GM19193 (cell line): ENCODE results near the gene EPHA5.

Experiments used
- POLR2A ChIP-seq: IDR thresholded peaks from 4 replicates; pipeline ENCODE4 v1.6.1; 2011; ENCODE audit not compliant: insufficient read depth, insufficient read length; ENCODE audit errors: extremely low read depth

The EPHA5 gene

DNA sequence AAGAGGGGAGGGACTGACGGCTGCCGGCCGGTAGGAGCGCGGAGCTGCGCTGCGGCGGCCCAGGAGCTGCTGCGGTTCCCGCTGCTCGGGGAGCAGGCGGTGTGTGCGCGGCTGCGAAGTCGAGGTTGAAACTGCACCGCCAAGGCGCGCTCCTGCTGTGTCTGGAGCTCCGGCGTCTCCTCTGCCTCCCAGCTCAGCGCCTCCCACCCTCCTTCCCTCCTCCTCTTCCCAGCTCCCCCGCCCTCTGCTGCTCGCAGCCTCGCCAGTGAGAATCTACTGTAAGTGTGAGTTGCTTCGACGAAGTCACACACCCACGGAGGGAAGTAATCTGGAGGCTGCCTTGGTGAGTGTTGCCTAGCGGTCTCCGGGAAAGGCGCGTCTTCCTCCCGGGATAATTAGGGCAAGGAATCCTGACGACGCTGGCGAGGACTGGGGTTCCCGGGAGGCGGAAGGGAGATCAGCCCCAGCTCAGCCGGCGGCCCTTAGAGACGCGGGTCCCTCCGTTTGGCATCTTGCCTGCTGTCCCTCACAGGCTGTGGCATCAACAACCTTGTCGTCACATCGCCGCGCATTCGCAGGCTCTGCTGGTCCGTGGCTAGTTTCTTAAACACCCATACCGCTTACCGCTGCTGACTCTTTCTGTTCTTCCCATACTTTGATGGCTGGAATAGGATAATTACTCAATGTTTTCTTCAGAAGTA, at the start of gene EPHA5:
Gene EPHA5 (minus strand): TSS at position 159 of the 701 bp plus-strand sequence. CDS start 747 bp downstream, outside the sequence.
- TF ChIP-seq POLR2A, result no peak

DNA sequence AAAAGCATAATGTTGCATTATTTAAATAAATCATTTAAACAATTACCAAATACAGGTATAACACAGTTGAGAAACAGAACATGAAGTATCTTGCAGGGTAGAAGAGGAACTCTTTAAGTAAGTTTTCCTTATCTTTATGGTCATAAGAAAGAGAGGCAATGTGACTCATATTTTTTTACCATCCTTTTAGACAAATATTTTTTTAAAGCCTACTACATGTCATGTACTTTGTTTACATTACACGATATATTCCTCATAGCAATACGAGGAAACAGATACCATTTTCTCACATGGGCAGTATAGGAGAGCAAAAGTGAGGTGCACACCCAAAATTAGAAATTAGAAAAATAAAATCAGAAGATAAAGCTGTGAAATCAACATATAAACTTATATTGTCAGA, 49.3 kb upstream of the EPHA5 start:
- no peak for TF ChIP-seq POLR2A

DNA sequence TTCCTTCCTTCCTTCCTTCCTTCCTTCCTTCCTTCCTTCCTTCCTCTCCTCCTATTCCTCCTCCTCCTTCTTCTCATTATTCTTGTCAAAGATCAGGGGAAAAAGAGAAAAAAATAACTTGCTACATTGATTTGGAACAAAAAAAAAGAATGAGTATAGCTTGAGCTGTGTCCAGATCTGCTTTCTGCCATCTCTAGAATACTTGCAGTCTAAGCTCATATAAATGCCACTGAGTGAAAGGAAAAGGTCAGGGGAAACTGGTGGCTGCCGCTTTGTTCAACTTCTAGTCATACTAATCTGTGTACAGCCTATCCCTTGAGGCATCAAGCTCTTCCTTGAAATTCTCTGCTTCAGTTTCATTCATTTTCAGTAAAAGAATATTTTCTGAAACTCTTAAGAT, 28.3 kb upstream of the EPHA5 start:
- no peak for TF ChIP-seq POLR2A

DNA sequence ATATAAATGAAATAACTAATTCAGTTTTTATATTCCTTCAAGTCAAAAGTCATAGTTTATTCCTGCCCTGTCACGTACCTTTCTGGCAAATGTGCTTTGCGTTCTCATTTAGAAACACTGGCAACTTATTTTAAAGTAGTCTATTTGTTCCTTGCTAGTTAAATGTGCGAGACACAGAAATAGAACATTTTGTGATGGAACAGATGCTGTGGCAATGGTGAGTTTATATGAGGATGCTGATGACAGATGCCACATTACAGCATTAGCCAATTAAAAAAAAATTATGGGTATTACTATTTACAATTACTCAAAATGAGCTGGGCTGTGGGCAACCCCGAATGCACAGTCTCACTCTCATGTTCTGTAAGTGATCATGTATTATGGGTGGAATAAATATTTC, 26.1 kb upstream of the EPHA5 start:
- no peak for TF ChIP-seq POLR2A

DNA sequence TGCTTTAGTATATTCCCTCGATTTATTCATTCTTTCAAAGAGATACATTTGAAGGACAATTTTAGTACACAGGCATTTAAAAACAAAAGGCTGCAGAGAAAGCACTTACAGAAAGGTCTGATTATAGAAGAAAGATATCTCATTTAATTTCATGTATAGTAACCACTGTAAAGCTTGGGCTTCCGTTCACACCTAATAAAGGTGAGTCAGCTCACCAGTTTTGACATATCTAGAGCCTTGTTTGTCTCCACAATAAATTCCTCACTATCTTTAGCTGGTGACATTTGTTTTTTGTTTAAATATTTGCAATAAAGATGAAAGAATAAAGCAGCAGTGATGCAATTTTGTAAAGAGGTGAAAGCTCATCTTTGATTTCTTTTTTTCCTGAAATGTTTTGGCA, 1.1 kb upstream of the EPHA5 start:
- TF ChIP-seq POLR2A, result no peak

DNA sequence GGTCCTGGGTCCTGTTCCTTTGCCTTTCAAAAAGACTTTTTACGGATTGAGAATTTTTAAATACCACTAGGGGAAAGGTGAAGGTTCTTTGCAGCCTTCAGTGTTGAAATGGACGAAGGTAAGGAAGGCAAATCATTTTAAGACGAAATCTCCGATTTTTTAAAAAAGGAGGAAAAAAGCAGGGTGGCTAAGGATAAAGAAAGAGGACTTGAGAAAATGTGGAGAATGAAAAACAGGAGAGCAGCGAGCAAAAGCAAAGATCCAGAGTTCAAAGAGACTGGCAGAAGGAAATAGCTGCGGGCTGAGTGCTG, 314 bp downstream of the EPHA5 start:
- no peak for TF ChIP-seq POLR2A

DNA sequence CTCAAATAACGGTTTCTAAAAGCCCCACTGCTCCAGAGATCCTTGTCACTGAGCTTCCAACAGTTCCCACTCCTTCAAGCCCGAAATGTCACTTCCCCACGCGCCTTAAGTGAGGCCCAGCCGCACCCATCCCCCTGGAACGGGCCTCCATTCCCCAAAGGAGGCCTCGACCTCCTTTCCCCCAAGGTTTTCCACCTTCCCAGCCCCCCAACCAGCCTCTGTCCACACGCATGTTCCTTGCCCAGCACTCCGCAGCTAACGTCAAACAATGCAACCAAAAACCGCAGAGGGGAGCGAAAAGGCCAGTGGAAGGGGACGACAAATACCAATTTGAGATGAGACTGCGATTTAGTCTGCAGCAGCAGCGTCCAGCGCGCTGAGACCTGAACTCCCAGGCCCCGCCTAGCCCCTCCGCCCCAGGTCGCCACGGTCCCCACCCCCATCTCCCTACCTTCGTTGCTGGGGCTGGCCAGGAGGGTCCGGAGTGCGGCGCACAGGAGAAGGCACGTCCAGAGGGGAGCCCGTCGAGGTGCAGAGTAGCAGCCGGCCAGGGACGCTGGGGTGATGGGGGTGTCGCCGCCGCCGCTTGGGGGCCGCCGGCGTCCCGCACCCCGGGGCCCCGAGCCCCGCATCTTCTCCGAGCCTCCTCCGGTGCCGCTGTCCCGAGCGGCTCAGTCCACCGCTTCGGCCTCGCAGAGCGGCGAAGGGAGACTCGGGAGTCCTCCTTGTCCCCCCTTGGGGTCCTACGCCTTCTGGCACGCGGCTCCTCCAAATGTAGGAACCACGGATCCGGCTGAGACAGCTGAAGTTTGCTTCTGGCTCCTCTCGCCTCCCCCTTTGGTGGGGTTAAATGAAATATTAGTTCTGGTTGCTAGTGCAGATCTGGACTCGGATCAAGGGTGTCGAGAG, 924 bp downstream of the EPHA5 start:
- no peak for TF ChIP-seq POLR2A

DNA sequence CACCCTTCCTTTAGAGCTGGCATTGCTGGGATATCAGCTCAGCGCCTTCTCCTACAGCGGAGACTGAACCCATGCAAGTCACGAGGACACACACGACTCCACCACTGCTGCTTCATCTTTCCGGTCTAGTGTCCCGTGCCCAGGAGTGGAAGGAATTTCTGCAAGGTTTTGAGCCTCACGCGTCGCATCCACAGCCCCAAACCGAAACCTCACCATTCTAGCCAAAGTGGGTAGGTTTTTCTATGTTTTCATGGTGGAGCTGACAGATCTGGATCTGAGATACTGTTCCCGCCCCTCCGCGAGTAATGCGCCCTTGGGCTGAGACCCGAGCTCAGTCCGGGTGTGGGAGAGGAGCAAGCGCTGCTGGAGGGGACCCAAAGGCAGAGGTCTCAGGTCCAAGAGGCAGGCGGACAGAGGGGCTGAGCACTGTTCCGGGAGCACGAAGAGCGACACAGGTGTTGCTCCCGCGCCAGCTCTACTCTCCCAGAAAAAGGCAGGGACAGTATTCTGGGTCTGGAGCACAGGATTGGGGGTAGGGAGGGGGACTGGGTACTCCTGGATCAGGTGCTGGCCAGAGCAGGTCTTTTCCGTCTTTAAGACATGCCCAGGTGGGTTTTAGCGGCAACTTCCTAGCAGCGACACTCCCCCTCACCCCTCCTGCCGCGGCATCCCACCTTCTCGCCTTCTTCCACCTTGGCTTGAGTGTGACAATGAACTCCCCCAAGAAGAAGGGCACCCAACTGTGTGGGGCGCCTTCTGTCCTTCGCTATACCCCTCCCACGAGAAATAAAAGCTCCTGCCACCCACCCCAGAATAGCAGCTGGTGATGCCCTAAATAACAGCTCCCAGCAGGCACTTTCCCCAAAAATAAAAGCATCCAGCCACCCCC, 1.8 kb downstream of the EPHA5 start:
- no peak for TF ChIP-seq POLR2A

DNA sequence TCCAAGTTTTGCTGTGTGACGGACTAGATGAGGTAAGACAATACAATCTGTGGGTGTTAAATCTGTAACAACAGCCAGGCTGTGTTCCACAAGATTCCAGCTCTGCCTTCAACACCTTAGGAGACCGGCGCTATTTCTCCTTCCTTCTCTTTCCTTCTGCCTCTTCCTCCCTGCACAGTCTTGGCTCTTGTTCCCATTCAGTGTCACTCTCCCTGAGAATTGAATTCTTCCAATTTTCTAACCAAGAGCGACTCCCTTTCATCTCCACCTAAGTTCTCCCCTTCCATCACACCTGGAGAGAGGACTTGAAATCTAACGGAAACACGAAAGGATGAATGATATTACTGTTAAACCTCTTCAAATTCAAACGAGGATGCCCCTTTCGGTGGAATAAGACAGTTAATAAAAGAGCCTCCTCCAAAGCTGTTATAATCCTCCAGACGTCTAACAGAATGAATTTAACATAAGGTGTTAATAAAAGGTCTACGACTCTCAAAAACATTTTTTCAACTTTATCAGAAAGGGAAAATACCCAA, 2.7 kb downstream of the EPHA5 start:
- no peak for TF ChIP-seq POLR2A

DNA sequence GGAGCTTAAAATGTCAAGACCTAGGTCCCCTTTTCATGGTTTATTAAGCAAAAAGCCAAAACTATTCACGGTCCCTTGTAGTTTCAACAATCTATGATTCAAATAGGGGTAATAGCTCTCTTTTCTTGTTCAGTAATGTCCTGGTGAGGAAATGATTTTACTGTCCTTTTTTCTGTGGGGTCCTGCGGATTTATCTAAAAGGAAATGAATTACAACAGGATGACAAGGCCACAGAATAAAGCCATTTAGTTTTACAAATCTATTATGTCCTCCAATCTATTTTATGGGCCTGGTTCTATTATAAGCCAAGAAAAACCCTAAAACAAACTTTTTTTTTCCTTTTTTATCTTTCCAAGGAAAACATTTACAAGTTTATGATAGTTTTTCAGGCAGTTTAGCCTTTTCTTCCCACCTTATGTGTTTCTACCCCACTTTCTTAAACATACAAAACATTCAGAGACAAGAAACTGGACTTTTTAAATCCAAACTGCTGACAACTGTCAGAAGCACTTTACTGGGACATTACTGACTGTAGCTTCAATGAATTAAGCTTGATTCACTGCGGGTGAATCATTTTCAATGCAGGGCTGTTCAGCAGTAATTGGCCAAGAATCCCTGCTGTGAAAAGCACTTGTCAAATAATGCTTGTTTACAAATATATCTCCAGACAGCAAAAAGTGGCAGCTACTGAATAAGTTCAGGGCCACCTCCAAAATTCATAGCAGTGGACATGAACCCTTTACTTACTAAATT, 4.3 kb downstream of the EPHA5 start:
- no peak for TF ChIP-seq POLR2A

DNA sequence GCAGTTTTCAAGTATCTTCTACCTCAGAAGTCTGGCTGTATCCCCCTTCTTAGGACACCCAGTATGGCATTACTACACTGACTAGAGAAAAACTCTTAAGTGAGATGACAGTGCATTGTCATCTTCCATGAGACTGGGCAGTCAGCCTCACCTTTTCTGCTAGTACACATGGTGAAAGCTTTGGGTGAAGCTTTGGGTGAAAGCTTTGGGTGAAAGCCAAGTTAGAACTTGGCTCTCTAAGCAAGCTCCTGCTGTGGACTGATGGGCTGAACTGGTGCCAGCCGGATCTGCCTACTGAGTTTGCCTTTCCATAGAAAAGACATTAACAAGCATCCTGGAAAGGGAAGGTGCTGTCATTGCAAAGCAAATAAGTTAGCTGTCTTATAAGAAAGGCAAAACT, 8.8 kb downstream of the EPHA5 start:
- no peak for TF ChIP-seq POLR2A

DNA sequence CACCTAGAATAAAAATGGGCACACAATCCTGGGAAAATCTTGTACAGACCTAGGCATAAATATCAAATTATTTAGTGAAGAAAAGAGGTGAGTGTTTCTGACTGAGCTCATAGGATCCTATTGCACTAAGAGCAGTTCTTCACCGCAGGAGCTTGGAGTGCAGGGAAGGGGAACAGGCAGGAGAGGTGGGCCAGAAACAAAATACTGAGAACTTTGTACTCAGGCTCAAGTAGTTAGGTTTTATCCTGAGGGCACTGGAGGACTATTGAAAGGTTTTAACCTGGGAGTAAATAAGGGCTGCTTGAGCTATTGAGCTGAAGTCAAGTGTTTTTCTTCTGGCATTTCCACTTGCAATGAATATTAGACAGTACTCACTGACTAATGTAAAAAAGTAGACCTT, 12.2 kb downstream of the EPHA5 start:
- TF ChIP-seq POLR2A, result no peak

DNA sequence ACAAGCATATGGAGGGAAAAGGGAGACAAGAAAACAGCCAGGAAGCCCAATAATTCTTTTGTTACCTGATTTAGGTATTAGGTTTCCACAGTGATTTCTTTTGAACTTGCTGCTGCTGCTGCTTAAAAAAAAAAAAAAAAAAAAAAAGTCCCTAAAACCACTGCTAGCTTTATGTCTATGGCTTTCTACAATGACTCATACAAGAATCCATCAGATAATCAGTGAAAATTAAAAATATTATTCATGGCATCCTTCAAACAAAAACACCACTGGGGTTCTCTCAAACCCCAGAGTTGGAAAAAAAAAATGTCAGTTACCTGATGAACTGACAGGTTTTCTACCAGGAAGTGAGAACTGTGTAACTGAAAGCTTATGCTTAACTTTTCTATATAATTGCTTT, 14.3 kb downstream of the EPHA5 start:
- no peak for TF ChIP-seq POLR2A

DNA sequence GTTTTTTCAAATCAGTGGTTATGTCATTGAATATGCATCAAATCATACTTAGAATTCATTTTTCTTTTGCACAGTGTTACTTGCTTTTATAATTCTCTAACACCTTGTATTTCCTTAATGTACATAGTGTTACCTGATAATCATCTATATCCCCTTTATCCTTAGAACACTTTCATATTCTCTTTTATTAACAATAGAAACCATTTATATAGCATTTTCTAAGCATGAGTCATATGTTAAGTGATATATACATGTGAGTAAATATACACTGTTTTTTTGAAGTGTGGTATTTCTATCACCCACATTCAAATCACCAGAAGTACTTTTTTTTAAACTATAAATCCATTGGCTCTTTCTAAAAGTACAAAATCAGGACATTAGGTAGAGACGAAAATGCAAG, 15.3 kb downstream of the EPHA5 start:
- no peak for TF ChIP-seq POLR2A
